GM21723 (cell line): ENCODE results near the gene CCDC192.

ENCODE experiments used
- ATAC-seq: cut with Tn5 transposase; IDR thresholded peaks from one replicate; pipeline ENCODE4 v1.9.1; 2021; ENCODE audit warnings: mild to moderate bottlenecking, moderate library complexity; ENCODE audit not compliant: unreplicated experiment

The CCDC192 gene

DNA sequence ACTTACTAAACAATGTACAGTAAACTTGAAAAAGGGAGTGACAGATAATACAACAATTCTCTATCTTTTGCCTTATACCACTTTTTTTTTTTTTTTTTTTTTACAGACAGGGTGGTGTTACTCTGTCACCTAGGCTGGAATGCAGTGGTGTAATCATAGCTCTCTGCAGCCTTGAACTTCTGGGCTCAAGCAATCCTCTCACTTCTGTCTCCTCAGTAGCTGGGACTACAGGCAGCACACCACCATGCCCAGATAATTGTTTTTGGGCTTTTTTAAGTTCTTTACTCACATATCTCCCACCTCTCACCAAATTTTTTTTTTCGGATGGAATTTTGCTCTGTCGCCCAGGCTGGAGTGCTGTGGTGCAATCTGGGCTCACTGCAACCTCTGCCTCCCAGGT is 208.4 kb downstream of the CCDC192 start:
- ATAC-seq: no peak

DNA sequence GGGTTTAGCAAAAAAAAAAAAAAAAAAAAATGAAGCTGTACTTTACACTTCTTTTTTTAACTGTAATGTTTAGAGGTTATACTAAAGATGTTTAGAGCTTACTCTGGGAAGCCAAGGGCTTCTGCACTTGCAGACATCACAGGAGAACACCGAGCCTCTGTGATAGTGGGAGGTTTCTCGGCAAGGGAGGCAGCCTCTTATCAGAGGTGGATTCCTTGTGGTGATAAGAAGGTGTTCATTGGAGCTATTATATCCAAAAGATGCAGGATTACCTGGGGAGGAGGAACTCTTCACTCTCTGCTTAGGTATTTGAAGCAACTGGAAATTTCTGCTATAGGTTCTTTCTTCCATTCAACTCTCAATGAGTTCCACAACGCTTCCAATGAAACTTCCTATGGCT is 209.2 kb downstream of the CCDC192 start:
- no peak for ATAC-seq

DNA sequence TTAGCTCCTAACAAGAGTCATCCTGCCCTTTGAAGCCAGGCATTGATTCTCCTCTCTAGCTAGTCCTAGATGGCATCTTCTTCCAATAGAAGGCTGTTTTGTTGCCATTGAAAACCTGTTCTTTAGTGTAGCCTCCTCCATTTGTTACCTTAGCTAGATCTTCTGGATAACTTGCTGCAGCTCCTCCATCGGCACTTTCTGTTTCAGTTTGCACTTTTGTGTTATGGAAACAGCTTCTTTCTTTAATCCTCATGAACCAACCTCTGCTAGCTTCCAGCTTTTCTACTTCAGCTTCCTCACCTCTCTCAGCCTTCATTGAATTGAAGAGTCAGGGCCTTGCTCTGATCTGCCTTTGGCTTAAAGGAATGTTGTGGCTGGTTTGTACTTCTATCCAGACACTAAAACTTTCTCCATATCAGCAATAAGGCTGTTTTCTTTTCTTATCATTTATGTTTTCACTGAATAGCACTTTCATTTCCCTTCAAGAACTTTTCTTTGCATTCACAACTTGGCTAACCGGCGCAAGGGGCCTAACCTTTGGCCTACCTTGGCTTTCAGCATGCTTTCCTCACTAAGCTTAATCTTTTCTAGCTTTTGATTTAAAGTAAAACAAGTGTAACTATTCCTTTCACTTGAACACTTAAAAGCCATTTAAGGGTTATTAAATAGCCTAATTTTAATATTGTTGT is 213.8 kb downstream of the CCDC192 start:
- no peak for ATAC-seq

DNA sequence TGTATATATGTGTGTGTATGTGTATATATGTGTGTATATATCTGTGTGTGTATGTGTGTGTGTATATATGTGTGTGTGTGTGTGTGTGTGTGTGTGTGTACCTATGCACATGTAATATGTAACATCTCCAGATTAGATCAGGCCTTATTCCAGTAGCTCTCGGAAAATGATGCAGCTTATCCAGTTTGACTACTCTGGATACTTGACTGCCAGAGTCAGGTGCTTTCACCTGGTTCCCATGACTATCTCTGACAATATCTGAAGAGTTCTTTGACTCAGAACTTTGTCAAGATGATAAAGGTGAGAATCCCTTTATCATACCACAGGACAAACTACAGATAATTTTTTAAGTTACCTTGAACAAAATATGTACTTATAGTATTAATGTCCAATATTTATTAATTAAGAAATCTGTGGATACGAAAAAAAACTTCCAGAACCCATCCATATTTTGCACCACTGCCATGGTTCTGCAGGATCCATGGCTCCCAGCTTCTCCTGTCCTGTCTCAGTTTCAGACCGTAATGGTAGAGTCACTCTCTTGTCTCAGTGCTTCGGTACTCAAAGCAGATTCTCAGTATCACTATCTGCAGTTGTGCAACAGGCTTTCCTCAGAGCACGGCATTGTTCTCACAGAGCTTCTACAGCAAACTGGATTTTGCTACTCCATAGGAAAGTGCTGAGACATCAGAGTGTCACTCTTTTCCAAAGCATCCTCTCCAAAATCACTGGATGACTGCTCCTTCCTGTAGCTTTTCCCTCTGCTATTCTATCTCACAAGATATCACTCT is 216.0 kb downstream of the CCDC192 start:
- no peak for ATAC-seq

DNA sequence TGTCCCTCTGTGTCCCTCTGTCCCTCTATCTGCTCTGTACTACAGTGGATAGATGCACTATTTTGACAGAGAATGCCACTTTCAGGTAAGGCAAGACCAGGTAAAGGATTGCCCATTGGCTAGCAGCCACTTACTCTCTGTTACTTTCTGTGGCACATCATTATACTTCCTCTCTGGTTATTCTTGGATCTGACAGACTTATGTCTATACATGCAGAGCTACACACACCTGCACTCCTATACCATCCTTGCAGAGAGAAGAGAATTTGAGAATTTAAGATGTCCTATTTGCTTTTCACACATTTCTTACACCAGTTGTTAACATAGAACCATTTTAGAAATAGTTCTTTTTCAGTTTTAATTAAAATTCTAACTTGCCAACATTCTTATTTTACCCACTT is 216.6 kb downstream of the CCDC192 start:
- no peak for ATAC-seq

DNA sequence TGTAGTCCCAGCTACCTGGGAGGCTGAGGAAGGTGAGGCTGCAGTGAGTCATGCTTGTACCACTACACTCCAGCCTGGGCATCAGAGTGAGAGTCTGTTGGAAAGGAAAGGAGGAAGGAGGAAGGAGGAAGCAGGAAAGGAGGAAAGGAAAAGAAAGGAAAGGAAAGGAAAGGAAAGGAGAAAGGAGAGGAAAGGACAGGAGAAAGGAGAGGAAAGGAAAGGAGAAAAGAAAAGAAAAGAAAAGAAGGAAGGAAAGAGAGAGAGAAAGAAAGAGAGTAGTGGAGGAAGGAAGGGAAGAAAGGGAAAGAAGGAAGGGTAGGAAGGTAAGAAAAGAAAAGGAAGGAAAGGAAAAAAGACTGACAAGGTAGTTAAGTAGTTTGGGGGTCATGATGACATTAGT is 217.7 kb downstream of the CCDC192 start:
- ATAC-seq: no peak

DNA sequence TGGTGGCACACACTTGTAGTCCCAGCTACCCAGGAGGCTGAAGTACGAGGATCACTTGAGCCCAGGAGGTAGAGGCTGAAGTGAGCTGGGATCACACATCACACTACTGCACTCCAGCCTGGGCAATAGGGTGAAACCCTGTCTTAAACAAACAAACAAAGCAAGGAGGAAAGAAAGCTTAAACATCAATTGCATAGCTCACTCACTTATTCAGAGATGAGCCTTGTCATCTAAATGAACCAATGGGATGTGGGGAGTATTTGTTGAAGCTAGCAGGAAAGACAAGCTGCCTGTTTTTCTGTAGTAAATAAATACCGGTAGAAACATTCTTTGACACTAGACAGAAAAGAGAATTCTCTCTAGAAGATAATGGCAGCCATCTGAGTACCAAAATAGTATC is 219.4 kb downstream of the CCDC192 start:
- no peak for ATAC-seq

DNA sequence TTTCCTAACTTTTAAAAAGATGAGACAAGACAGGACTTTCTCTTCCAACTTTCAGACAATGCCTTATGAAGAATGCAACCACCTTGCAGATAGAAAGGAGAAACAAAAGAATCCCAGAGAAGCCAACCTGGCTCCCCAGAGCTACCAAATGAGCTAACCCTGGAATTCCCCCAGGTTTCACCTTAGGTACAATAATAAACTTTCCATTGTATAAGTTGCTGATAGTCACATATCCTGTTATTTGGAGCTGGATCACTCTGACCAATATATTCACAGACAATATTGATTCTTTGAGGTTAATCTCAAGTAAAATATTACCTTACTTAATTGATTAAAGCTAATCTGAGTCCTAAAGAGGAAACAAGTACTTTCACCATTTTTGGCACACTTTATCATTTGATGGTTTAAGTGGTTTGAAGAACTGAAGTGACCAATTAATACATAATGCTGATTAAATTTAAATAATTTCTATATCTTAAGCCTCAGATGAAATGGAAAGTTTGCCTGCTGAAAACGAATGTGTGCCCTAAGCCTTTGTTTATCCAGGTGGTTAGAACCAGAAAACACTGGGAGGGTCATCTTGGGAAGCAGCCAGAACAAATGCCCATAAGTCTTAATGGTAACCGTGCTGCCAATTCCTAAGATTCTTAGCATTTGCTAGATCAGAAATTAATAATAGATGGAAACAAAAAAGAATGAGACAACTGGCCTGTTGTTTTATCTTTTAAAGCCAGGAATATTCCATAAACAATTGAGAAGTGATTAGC is 220.8 kb downstream of the CCDC192 start:
- no peak for ATAC-seq

DNA sequence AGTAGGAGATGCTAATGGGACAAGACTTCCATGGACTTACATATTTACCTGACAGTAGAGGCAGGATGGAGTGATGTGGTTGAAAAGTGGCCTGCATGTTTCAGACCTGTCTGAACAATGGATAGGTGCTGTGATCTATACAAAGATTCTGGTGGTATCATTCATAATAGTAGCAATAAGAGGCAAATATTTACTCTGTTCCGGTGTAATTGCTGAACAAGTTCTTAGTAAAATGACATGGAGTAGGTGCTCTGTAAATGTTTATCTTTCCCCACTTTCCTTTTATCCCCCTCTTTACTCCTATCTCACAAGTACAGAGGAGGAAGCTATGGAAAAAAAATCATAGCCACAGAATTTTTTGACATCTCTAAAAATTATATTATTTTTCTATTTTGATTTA is 221.4 kb downstream of the CCDC192 start:
- ATAC-seq: no peak

DNA sequence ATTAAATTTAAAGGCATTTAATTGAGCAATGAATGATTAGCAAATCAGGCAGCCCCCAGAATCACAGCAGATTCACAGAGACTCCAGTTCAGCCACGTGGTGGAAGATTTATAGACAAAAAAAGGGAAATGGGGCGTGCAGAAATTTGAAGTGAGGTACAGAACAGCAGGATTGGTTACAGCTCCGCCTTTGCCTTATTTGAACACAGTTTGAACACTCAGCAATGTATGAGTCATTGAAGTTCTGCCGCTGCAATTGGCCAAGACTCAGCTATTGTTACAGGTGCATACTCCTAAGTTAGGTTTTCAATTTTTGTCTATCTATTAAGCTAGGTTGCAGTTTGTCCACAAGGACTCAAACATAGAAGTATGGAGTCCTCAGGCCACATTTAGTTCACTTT is 222.7 kb downstream of the CCDC192 start:
- ATAC-seq: no peak

DNA sequence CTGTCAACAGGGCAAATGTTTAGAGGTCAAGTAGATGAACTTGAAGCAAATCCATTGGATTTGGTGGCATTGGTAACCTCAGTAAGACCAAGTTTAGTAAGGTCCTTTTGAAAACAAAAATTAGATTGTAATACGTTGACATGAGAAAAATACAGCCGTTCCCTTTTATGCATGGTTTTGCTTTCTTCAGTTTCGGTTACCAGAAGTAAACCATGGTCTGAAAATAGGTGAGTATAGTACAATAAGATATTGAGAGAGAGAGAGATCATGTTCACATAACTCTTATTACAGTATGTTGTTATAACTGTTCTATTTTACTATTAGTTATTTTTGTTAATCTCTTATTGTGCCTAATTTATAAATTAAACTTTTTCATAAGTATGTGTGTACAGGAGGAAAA is 223.8 kb downstream of the CCDC192 start:
- no peak for ATAC-seq

DNA sequence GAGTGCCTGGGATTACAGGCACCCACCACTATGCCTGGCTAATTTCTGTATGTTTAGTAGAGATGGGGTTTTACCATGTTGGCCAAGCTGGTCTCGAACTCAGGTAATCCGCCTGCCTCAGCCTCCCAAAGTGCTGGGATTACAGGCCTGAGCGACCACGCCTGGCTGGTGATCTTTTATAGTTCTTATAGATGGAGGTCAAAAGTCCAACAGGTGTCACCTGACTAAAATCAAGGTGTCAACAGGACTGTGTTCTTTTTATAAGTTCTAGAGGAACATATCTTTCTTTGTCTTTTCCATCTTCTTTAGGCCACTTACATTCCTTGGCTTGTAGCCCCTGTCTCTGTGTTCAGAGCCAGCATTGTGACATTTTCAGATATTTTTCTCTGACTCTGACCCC is 224.9 kb downstream of the CCDC192 start:
- no peak for ATAC-seq

DNA sequence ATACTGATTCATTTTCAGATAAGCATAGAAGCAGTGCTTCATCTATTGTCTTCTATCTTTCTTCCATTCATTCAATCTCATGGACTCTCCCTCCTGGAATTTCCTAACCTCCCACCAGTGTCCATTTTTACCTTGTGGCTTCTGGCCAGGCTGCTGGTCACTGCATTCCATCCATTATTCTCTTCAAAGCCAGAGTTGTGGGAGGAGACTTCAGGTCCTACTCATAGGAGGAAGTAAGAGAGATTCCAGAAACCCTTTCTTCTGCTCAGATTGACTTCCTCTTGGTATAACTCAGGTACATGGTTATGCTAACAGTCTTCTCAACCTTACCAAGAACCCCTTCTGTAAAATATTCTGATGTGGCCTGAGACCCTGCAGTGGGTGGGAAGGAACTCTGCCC is 227.1 kb downstream of the CCDC192 start:
- no peak for ATAC-seq

DNA sequence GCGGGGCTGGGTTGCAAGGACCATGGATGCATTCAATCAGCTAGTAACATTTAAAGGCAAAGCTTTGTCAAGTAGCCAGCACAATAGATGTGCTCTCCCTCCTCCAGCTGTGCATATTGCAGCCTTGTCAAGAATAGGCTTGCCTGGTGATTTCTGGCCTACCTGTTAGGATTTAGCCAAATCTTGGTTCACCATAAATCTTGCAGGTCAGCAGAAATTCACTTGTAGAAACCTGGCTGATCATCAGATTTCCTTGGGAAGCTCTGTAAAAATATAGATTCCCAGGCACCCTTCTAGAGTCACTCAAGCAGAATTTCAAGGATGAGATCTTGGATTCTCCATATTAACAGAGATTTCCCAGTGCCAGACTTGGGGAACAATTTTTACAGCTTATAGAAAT is 228.2 kb downstream of the CCDC192 start:
- no peak for ATAC-seq

DNA sequence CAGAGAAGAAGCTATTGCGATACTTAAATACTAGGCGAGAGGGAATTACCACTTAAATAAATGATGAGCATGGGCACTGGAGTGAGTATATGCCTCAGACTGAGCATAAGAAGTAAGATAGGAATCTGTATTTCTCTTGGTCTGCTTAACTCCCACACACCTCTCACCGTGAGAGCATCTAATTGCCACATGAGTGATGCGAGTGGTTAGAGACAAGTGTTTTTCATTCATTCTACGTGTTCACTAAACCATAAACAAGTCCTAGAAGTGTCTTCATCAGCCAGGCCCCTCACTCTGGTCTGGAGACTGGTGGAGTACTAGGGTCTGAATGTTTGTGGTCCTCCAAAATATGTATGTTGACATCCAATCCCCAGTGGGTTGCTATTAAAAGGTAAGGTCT is 230.2 kb downstream of the CCDC192 start:
- no peak for ATAC-seq

DNA sequence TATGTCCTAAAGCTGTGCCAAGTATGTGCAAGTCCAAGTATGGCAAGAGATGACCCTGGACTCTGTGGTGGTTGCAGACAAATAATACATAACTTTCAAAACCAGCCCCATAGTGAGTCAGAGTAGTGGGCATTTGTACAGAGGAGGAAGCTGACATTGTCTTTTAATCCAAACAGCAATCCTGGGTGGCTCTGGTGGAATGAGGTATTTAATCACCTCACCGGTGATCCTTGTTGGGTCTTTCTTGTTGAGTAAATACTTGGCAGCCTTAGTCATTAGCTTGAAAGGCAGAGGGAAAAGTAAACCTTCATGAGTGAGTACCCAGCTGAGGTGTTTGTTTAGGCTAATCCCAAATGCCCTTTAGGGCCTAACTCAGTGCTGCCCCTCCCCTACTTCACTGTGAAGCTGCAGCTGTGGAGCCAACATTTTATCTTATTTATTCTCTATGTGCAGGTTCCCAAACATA is 231.6 kb downstream of the CCDC192 start:
- no peak for ATAC-seq

DNA sequence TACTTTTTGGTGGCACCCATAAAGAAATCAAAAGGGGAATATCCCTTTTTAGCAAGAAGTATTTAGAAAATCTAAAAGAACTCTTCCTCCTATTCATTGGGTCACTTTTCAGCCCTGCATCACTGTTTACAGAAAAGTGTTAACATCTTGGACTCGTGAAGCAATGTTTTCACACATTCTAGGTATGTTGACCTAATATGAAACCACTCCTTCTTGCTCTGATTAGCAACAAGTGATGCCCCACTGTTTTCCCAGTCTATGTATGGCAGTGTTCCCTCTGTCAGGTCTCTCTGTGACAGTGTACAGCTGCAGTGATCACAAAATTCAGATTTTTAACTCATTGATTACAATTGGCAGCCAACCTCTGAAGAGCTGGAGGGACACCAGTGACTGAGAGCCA is 232.2 kb downstream of the CCDC192 start:
- ATAC-seq: no peak

DNA sequence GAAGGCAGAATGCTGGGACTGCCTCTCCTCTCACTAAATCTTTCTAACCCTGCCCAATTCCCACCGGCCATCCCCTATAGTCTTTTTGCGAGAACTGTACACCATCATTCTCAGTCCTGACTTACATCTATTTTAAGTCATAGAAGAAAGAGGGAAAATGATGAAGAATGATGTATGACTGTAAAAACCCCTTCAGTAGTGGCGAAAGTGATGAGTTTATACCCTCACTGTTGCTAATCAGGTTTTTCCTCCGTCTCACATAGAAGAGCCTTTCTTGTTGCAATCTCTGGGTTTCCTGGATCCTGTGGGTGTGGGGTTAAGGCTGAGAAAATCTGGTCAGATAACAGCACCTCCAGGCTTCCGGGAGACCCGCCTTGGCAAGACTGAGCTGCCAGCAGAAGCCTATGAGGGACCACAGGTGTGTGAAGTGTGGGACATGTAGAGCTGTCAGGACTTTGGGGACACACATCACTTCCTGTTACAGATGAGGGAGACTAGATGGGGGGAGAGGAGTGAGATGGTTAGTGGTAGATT is 233.3 kb downstream of the CCDC192 start:
- no peak for ATAC-seq

DNA sequence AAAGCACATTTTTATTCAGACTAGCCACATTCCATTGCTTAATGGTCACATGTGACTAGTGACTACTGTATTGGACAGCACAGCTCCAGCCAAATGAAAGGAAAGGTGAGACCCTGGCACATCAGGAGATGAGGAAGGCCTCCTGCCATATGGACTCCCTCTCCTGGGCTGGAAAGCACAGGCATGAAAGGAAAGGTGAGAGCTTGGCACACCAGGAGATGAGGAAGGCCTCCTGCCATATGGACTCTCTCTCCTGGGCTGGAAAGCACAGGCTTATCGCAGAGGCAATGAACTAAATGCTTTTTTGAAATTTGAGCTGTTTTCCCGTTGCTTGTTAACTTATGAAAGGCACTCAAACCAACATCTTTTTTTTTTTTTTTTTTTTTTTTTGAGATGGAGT is 235.6 kb downstream of the CCDC192 start:
- ATAC-seq: no peak

DNA sequence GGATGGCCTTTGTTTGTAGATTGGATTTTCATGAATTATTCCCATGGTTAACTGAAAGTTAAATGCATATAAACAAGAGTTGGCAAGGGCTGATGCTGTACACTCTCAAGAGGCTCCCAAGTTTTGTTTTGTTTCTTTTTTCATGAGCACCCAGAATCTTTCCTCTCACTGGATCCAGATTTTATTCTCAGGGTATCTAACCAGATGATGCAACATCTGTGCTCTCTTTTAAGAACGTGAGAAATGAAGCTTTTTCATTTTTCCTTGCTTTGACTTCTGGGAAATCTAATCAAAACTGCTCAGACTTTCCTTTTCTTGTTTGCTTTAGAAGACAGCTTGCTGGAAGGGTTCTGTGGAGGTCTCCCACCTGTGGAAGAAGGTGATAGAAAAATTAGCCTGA is 237.7 kb downstream of the CCDC192 start:
- ATAC-seq: no peak

DNA sequence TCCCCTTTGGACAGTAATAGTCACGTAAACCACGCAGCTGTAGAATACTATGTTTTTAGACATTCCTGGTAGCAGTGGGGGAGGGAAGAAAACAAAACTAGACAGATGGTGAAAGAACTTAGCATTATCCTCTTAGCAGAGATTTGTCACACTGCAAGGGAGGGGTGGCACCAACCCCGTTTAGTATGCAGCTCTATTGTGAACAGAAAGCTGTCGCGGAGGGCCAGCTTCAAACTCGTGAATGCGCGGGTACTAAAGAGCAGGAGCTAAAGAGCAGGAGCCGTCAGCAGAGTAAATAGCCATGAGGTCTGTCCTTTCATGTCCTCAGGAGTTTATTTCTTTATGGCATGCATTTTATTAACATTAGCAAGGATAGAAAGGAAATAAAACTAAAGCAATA is 238.5 kb downstream of the CCDC192 start:
- ATAC-seq: no peak
